WTC11 (cell line): Measurements from ENCODE around the gene ZNF3.

ENCODE experiments used
- CREM ChIP-seq: sonication (generic); formaldehyde crosslinking; IDR thresholded peaks from 2 replicates; pipeline ENCODE4 v1.8.1; 2022; ENCODE audit warnings: mild to moderate bottlenecking, missing genetic modification reagents, moderate library complexity
- FOXJ3 ChIP-seq: sonication (generic); formaldehyde crosslinking; IDR thresholded peaks from 2 replicates; pipeline ENCODE4 v1.9.0; 2021; ENCODE audit warnings: missing genetic modification reagents, mild to moderate bottlenecking, borderline replicate concordance
- FOXP1 ChIP-seq: sonication (generic); formaldehyde crosslinking; IDR thresholded peaks from 2 replicates; pipeline ENCODE4 v1.8.0; 2022; ENCODE audit warnings: missing genetic modification reagents, mild to moderate bottlenecking, moderate library complexity, borderline replicate concordance
- KAT7 ChIP-seq: sonication (generic); formaldehyde crosslinking; IDR thresholded peaks from 2 replicates; pipeline ENCODE4 v1.8.1; 2023; ENCODE audit warnings: missing genetic modification reagents, mild to moderate bottlenecking, borderline replicate concordance
- NR3C1 ChIP-seq: sonication (generic); formaldehyde crosslinking; conservative IDR thresholded peaks from 2 replicates; pipeline ENCODE4 v1.8.1; 2023; ENCODE audit warnings: low read depth, mild to moderate bottlenecking, missing genetic modification reagents
- RELA ChIP-seq: sonication (generic); formaldehyde crosslinking; IDR thresholded peaks from 2 replicates; pipeline ENCODE4 v1.8.1; 2022; ENCODE audit warnings: missing genetic modification reagents, mild to moderate bottlenecking, borderline replicate concordance
- SP1 ChIP-seq: sonication (generic); formaldehyde crosslinking; conservative IDR thresholded peaks from 2 replicates; pipeline ENCODE4 v1.8.1; 2022; ENCODE audit warnings: missing genetic modification reagents
- TF ChIP-seq, protein P1 (sequence below): fragments of 200-600 bp; IDR thresholded peaks from 2 replicates; pipeline ENCODE4 v1.8.0; 2022; ENCODE audit warnings: antibody characterized with exemption
- TF ChIP-seq, protein P2 (sequence below): sonication (generic); formaldehyde crosslinking; IDR thresholded peaks from 2 replicates; pipeline ENCODE4 v1.8.0; 2023; ENCODE audit warnings: missing genetic modification reagents
- TF ChIP-seq, protein P3 (sequence below): sonication (generic); formaldehyde crosslinking; IDR thresholded peaks from 2 replicates; pipeline ENCODE4 v1.8.1; 2022; ENCODE audit warnings: missing genetic modification reagents, borderline replicate concordance
- TF ChIP-seq, protein P4 (sequence below): fragments of 250-450 bp; sonication (Bioruptor Pico); IDR thresholded peaks from 2 replicates; pipeline ENCODE4 v2.1.2; 2022; ENCODE audit warnings: mild to moderate bottlenecking, moderate library complexity
- TF ChIP-seq, protein P5 (sequence below): sonication (generic); formaldehyde crosslinking; IDR thresholded peaks from 2 replicates; pipeline ENCODE4 v1.8.0; 2022; ENCODE audit warnings: mild to moderate bottlenecking, missing genetic modification reagents
- TF ChIP-seq, protein P6 (sequence below): sonication (generic); formaldehyde crosslinking; IDR thresholded peaks from 2 replicates; pipeline ENCODE4 v1.8.0; 2023; ENCODE audit warnings: mild to moderate bottlenecking, missing genetic modification reagents
- TF ChIP-seq, protein P7 (sequence below): sonication (generic); formaldehyde crosslinking; conservative IDR thresholded peaks from 2 replicates; pipeline ENCODE4 v1.8.1; 2022; ENCODE audit warnings: mild to moderate bottlenecking, missing genetic modification reagents

DNA sequence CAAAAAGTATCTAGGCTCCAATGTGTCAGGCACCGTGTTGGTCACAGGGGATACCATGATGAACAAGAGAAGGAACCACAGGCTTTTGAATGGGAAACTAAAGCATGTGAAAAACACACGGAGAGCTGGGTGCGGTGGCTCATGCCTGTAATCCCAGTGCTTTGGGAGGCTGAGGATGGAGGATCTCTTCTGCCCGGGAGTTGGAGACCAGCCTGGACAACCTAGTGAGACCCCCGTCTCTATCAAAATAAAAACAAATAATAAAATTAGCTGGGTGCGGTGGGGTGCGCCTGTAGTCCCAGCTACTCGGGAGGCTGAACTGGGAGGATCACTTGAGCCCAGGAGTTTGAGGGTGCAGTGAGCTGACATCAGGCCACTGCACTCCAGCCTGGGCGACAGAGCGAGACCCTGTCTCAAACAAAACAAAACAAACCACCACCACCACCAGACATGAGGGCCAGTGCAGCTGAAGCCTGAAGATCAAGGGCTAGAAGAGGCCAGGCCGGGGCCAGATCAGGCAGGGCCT, 6.6 kb upstream of the ZNF3 start:
- no peak for TF ChIP-seq KAT7 (CRISPR knock-in tag)
- no peak for TF ChIP-seq NR3C1 (CRISPR knock-in tag)
- TF ChIP-seq, protein P1, sequence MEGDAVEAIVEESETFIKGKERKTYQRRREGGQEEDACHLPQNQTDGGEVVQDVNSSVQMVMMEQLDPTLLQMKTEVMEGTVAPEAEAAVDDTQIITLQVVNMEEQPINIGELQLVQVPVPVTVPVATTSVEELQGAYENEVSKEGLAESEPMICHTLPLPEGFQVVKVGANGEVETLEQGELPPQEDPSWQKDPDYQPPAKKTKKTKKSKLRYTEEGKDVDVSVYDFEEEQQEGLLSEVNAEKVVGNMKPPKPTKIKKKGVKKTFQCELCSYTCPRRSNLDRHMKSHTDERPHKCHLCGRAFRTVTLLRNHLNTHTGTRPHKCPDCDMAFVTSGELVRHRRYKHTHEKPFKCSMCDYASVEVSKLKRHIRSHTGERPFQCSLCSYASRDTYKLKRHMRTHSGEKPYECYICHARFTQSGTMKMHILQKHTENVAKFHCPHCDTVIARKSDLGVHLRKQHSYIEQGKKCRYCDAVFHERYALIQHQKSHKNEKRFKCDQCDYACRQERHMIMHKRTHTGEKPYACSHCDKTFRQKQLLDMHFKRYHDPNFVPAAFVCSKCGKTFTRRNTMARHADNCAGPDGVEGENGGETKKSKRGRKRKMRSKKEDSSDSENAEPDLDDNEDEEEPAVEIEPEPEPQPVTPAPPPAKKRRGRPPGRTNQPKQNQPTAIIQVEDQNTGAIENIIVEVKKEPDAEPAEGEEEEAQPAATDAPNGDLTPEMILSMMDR = no peak
- TF ChIP-seq SP1 (CRISPR knock-in tag) = no peak
- no peak for TF ChIP-seq RELA (CRISPR knock-in tag)
- TF ChIP-seq, protein P2, sequence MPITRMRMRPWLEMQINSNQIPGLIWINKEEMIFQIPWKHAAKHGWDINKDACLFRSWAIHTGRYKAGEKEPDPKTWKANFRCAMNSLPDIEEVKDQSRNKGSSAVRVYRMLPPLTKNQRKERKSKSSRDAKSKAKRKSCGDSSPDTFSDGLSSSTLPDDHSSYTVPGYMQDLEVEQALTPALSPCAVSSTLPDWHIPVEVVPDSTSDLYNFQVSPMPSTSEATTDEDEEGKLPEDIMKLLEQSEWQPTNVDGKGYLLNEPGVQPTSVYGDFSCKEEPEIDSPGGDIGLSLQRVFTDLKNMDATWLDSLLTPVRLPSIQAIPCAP (CRISPR knock-in tag) = no peak
- TF ChIP-seq, protein P3, sequence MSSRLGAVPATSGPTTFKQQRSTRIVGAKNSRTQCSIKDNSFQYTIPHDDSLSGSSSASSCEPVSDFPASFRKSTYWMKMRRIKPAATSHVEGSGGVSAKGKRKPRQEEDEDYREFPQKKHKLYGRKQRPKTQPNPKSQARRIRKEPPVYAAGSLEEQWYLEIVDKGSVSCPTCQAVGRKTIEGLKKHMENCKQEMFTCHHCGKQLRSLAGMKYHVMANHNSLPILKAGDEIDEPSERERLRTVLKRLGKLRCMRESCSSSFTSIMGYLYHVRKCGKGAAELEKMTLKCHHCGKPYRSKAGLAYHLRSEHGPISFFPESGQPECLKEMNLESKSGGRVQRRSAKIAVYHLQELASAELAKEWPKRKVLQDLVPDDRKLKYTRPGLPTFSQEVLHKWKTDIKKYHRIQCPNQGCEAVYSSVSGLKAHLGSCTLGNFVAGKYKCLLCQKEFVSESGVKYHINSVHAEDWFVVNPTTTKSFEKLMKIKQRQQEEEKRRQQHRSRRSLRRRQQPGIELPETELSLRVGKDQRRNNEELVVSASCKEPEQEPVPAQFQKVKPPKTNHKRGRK = no peak
- no peak for TF ChIP-seq CREM (CRISPR knock-in tag)
- TF ChIP-seq, protein P4, sequence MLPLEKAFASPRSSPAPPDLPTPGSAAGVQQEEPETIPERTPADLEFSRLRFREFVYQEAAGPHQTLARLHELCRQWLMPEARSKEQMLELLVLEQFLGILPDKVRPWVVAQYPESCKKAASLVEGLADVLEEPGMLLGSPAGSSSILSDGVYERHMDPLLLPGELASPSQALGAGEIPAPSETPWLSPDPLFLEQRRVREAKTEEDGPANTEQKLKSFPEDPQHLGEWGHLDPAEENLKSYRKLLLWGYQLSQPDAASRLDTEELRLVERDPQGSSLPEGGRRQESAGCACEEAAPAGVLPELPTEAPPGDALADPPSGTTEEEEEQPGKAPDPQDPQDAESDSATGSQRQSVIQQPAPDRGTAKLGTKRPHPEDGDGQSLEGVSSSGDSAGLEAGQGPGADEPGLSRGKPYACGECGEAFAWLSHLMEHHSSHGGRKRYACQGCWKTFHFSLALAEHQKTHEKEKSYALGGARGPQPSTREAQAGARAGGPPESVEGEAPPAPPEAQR (CRISPR knock-in tag) = no peak
- TF ChIP-seq, protein P5, sequence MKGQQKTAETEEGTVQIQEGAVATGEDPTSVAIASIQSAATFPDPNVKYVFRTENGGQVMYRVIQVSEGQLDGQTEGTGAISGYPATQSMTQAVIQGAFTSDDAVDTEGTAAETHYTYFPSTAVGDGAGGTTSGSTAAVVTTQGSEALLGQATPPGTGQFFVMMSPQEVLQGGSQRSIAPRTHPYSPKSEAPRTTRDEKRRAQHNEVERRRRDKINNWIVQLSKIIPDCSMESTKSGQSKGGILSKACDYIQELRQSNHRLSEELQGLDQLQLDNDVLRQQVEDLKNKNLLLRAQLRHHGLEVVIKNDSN (CRISPR knock-in tag) = no peak
- TF ChIP-seq, protein P6, sequence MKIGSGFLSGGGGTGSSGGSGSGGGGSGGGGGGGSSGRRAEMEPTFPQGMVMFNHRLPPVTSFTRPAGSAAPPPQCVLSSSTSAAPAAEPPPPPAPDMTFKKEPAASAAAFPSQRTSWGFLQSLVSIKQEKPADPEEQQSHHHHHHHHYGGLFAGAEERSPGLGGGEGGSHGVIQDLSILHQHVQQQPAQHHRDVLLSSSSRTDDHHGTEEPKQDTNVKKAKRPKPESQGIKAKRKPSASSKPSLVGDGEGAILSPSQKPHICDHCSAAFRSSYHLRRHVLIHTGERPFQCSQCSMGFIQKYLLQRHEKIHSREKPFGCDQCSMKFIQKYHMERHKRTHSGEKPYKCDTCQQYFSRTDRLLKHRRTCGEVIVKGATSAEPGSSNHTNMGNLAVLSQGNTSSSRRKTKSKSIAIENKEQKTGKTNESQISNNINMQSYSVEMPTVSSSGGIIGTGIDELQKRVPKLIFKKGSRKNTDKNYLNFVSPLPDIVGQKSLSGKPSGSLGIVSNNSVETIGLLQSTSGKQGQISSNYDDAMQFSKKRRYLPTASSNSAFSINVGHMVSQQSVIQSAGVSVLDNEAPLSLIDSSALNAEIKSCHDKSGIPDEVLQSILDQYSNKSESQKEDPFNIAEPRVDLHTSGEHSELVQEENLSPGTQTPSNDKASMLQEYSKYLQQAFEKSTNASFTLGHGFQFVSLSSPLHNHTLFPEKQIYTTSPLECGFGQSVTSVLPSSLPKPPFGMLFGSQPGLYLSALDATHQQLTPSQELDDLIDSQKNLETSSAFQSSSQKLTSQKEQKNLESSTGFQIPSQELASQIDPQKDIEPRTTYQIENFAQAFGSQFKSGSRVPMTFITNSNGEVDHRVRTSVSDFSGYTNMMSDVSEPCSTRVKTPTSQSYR (CRISPR knock-in tag) = no peak
- no peak for TF ChIP-seq FOXP1 (CRISPR knock-in tag)
- TF ChIP-seq, protein P7, sequence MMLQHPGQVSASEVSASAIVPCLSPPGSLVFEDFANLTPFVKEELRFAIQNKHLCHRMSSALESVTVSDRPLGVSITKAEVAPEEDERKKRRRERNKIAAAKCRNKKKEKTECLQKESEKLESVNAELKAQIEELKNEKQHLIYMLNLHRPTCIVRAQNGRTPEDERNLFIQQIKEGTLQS (CRISPR knock-in tag) = no peak
- TF ChIP-seq FOXJ3 (CRISPR knock-in tag) = no peak
